H7 (cell line): Measurements from ENCODE around the gene SWAP70. TPM values are rescaled to one million over a fixed set of nuclear protein-coding genes. Genes with fewer than 3 reads are reported as not detected.

Experiments
- DNase-seq: peaks from one replicate; pipeline ENCODE4 v3.0.0; 2012
- H3K27me3 ChIP-seq: 2 replicates; pipeline ENCODE4 v1.6.0; 2011; ENCODE audit warnings: mild to moderate bottlenecking, low read length; ENCODE audit not compliant: control insufficient read depth, insufficient read depth
- H3K36me3 ChIP-seq: replicated peaks from 2 replicates; pipeline ENCODE4 v1.5.1; 2011; ENCODE audit warnings: low read length; ENCODE audit not compliant: control insufficient read depth, insufficient read depth
- H3K4me3 ChIP-seq: 2 replicates; pipeline ENCODE4 v1.5.1; 2011; ENCODE audit warnings: low read depth, mild to moderate bottlenecking, control low read depth, low read length, moderate library complexity; ENCODE audit not compliant: insufficient read depth
- total RNA-seq: library from RNA; depleted of rRNA; stranded (reverse); fragments of >200 nt; shearing (Covaris generic); gene quantifications from 2 replicates; pipeline ENCODE4 v1.2.3, GENCODE V29; 2014

The SWAP70 gene
- total RNA-seq, 1 experiment from 2014 or later, result 18.5 TPM

DNA sequence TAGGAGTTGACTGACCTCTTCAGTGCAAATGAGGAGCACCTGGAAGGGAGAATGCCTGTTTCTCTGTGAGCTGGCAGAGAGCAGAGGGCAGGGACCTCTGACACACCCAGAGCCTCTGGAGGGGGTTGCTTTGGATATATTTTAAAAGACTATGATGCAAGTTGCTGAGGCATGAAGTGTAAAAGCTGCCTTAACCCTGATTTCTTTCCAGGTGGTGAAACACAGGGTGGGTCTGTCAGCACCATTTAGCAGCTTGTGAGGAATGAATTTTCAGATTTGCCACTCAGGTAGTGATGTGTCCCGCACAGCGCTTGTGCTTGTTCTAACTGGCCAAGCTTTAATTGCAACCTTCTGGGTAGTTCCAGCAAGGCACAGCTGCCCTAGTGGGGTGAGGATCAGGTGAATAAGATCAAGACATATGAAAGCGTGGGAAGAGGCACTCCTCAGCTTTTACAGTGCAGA is 90.2 kb downstream of the SWAP70 start:
- peak; percentile 45 for DNase-seq
- no peak overlapping the region for H3K4me3 ChIP-seq
- H3K27me3 ChIP-seq, result no peaks in the 10 kb centered on the region
- H3K36me3 ChIP-seq, result no peaks in the 10 kb centered on the region; the same call in 1 of the 2 replicates

- Histone ChIP-seq H3K27me3 (no peaks in the 10 kb centered on the region), H3K36me3 (no peaks in the 10 kb centered on the region), H3K4me3 (no peak overlapping the region)
- DNase-seq, result peak; percentile 16
Measured at GRCh38 chr11:9755561-9756185, 91.8 kb downstream of the SWAP70 start.

GRCh38 chr11:9756461-9756860 is 92.6 kb downstream of the SWAP70 start:
- H3K4me3 ChIP-seq, result no peak overlapping the region
- no peaks in the 10 kb centered on the region for H3K27me3 ChIP-seq
- H3K36me3 ChIP-seq, result no peaks in the 10 kb centered on the region
- DNase-seq, result no peak

DNA sequence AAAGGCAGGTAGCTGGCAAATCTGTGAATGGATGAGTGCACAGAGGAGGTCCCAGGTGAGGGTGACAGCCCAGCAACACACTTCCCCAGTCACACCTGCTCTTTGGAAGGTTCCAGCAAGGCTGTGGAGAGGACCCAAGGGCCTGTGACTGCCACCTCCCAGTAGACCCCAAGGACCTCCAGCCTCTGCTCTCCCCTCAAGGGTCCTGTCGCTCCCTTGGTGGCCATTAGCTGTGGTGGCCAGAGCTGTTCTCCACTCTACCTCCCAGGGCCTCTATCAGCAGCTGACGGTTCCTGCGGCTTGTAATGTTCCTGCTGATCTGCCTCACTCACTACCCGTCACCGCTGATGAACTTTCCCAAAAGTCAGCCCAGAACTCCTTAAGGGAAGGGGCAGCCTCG is 93.0 kb downstream of the SWAP70 start:
- peak; percentile 16 for DNase-seq
- Histone ChIP-seq H3K4me3 (no peak overlapping the region), H3K36me3 (no peaks in the 10 kb centered on the region), H3K27me3 (no peaks in the 10 kb centered on the region)

- Histone ChIP-seq H3K27me3 (no peaks in the 10 kb centered on the region), H3K36me3 (no peaks in the 10 kb centered on the region), H3K4me3 (peak overlapping the region; percentile 62)
- DNase-seq, result peak; percentile 99
Measured at GRCh38 chr11:9757809-9758636, 94.1 kb downstream of the SWAP70 start.

DNA sequence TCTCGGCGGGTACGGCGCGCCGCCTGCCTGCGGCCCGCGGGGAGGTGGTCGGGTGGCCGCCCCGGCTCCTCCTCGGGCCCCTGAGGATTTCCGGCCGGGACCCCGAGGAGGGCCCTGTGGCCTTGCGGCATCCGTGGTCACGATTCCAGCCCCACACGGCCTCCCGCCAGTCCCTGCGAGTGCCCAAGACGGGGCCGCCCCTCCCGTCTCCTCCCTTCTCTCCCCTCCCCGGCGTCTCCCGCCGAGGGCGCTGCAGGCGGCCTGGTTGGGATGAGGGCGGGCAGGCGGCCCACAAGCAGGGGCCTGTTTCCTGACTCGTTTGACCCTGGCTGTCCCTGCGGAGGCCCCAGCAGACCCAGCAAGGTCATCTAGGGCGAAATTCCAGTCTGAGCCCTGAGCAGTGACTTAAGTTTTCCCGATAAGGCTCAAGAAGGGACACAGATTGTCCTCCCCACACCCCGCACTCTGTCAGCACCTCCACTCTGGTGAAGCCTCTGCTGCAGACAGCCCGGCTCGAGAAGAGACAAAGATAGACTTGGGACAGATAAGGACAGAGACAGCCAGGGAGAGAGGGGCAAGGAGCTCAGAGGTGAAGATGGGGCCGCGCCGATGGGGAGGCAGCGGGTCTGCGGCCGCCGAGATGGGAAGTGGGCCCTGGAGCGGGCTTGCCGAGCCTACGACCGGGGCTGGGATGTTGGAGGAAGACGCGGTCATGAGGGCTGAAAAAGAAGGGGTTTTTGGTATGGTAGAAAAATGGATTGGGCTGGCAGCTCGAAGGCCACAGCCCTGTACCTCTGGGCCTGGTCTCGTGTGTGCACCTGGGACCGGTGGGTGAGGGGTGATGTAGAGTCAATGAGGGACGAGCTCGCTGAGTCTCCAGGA is 95.0 kb downstream of the SWAP70 start:
- DNase-seq, result peak; percentile 86
- Histone ChIP-seq H3K27me3 (no peaks in the 10 kb centered on the region), H3K4me3 (peak overlapping the region; percentile 62), H3K36me3 (no peaks in the 10 kb centered on the region)

GRCh38 chr11:9759519-9760192 is 95.8 kb downstream of the SWAP70 start:
- Histone ChIP-seq H3K36me3 (no peaks in the 10 kb centered on the region), H3K27me3 (no peaks in the 10 kb centered on the region), H3K4me3 (no peak overlapping the region)
- DNase-seq, result peak; percentile 59

DNA sequence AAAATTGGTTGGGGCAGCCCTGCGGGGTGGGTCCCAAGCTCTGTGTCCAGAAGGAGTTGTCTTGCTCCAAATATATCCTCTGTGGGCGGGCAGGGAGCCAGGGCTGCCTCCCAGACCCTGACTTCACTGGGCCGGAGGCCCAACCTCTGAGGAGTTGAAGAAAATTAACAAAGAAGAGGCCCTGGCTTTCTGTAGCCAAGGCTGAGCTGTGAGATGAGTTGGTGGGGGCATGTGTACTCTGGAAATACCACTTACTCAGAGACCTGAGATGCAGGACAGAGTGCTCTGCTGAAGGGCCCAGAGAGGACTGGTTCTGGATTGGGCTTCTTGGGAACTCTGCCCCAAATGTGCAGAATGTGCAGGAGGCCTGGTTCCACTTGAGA is 96.3 kb downstream of the SWAP70 start:
- H3K4me3 ChIP-seq, result no peak overlapping the region
- H3K36me3 ChIP-seq, result no peaks in the 10 kb centered on the region
- H3K27me3 ChIP-seq, result no peaks in the 10 kb centered on the region
- DNase-seq, result no peak

DNA sequence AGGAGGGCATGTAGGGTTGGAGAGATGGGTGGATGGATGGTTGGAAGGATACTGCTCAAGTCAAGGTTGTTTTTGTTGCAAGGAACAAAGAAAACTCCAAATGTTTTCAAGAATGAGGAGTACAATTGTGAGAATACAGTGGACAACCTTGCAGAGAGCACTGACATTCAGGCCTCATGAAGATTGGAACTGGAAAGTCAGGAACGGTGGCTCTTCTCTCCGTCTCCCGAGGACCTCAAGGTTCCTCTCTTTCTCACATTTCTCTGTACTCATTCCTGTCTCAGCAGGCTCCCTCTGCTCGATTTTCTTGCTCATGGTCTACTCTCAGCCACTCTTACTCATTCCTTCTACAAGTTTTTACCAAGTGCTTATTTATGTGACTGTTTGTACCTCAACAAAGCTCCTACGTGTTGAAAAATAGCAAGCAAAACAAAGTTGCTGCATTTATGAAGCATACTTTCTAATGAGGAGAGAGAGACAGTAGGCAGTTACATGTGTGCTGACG is 97.6 kb downstream of the SWAP70 start:
- Histone ChIP-seq H3K27me3 (no peaks in the 10 kb centered on the region), H3K36me3 (no peaks in the 10 kb centered on the region), H3K4me3 (no peak overlapping the region)
- no peak for DNase-seq

GRCh38 chr11:9762531-9762930 is 98.7 kb downstream of the SWAP70 start:
- no peak for DNase-seq
- Histone ChIP-seq H3K36me3 (no peaks in the 10 kb centered on the region), H3K4me3 (no peak overlapping the region), H3K27me3 (no peaks in the 10 kb centered on the region)

DNA sequence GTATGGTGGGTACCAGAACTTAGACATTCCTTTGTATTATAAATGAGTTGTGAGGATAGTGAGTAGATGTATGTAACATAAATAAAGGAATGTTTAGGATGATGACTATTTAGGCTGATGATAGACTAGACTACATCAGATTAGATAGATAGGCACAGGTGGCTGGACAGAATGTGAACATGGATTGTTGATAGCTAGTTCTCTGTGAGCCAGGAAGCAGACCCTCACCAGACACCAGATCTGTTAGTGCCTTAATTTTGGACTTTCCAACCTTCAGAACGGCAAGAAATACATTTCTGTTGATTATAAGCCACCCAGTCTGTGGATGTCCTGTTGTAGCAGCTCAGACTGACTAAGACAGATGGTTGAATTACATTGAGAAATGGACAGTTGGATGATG is 99.4 kb downstream of the SWAP70 start:
- H3K4me3 ChIP-seq, result no peak overlapping the region

DNA sequence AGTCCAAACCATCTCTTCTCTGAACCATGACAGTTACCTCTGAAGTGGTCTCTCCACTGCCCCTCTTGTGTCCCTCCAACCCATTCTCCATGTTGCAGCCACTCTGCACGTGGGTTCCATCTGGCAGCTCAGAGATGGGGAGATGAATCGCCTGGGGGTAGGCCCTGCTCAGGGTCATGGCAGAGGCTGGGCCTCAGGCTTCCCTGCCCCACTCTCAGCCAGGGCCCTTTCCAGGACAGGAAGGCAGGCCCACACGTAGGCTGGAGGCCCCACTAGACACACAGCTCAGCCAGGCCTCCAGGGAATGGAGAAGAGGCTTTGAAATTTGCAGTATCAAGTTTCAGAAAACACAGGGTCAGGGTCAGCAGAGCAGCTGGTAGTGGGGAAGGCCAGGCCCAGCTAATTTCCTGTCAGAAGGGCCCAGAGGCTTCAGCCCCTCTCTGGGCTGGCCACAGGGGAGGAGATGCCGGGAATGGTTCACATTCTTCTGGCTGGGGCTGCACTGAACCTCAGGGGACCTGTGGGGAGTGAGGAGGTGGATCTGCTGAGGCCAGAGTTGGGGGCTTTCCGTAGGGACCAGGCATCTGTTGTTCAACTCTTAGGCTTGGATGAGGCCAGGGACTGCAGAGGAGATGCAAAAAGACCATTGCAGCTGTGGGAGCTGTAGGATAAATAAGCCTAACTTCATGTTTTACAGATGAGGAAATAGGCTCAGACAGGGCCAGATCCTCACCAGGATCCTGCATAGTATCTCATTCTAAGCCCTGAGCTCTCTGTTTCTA is 101.6 kb downstream of the SWAP70 start:
- H3K27me3 ChIP-seq, result no peaks in the 10 kb centered on the region
- H3K4me3 ChIP-seq, result no peak overlapping the region
- H3K36me3 ChIP-seq, result no peaks in the 10 kb centered on the region
- peak; percentile 76 for DNase-seq

More for the DNA sequence above, 99.4 kb downstream of the SWAP70 start:
- Histone ChIP-seq H3K36me3 (no peaks in the 10 kb centered on the region), H3K27me3 (no peaks in the 10 kb centered on the region)
- no peak for DNase-seq

DNA sequence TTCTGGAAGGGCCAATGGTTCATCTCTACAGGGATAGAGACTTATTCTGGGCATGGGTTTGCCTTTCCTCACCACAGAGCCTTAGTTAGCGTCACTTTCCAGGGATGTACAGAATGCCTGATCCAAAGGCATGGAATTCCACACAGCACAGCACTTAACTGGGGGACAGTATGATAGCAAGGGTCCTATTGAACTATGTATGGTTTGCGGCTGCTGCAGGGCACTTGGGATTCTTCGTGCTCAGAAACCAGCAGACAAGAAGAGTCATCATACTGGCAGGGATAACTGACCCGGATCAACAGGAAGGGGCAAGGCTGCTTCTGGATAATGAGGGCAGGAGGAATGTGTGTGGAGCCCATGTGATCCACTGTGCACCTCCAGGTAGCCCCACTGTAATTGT is 105.7 kb downstream of the SWAP70 start:
- H3K36me3 ChIP-seq, result no peaks in the 10 kb centered on the region

More for the DNA sequence above, 105.7 kb downstream of the SWAP70 start:
- DNase-seq, result no peak
- no peak overlapping the region for H3K4me3 ChIP-seq
- H3K27me3 ChIP-seq, result no peaks in the 10 kb centered on the region
